Left lobe of liver (tissue), 2 donors: ENCODE measurements around the gene TP53I3. TPM values are rescaled to one million over a fixed set of nuclear protein-coding genes. Genes with fewer than 3 reads are reported as not detected.
"Not testable (repeated sequence)": the region's sequence is repeated elsewhere in the genome, so short reads cannot be mapped to it uniquely, and the experiment has no call there.

Experiments used
- ATAC-seq: fragments of 200-7000 bp; cut with Tn5 transposase; one replicate; pipeline ENCODE4 v1.9.1; 2020; ENCODE audit warnings: mild to moderate bottlenecking, moderate library complexity
- DNase-seq: peaks from one replicate; pipeline ENCODE4 v3.0.0-alpha.2; 2020; ENCODE audit warnings: low spot score
- total RNA-seq: library from RNA; stranded (reverse); gene quantifications from one replicate; pipeline ENCODE4 v1.2.1, GENCODE V29; 2021
- donor health status: DM: no; HTN: no; CAD: no; lungs with moderate emphysema.
- donor health status: DM: no; HTN: yes; CAD: no.

Gene TP53I3, protein sequence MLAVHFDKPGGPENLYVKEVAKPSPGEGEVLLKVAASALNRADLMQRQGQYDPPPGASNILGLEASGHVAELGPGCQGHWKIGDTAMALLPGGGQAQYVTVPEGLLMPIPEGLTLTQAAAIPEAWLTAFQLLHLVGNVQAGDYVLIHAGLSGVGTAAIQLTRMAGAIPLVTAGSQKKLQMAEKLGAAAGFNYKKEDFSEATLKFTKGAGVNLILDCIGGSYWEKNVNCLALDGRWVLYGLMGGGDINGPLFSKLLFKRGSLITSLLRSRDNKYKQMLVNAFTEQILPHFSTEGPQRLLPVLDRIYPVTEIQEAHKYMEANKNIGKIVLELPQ
- 8.0 TPM for total RNA-seq

DNA sequence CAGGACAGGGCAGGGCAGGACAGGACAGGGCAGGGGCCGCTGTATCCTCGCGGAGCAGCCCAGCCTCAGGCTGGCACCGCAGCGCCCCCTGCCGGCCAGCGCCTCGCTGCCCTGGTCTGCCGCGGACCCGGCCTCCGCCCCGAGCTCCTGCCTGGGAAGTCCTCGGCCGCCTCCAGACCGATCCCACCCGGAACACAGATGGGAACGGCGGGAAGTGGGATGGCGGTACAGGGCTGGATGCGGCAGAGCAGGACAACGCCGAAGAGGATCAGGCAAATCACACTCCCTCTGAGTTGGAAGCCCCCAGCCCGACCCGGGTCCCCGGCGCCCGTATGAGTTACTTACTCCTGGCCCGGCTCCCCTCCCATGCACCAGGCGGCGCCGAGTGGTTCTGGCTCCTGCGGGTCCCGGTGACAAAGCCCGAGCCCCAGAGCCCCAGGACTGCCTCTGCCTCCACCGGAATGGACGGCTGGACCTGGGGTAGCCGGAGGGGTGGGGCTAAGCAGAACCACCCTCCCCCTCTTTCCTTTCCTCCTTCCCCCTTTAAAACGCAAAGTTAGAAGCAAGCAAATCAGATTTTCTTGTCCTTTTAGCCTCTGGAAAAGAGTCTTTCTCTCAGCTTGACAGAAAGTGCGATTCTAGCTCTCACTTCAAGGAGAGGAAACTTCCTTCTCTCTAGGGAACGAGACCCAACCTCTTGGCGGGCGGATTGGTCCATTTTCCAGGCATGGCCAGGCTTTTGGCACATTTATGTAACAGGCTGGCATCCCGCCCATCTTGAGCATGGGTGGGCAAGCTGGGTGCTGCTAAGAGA, at the start of gene TP53I3:
Gene TP53I3 (minus strand): TSS at position 449 of the 814 bp plus-strand sequence. CDS start 508 bp downstream, outside the sequence.
- DNase-seq (peak; percentile 92), ATAC-seq (peak; percentile 95)

DNA sequence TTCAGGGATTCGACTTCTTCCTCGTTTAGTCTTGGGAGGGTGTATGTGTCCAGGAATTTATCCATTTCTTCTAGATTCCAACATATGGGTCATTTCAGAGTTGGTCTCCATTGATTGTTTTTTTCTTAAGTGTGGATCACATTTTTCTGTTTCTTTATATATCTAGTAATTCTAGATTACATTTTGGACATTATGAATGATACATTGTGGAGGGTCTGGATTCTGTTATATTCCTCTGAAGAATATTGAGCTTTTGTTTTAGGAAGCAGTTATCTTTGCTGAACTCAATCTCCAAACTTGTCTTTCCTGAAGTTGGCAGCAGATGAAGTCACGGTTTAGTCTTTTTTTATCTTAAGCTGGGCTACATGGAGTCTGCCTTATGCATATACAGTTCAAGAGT, 47.9 kb upstream of the TP53I3 start:
- DNase-seq: no peak
- no peak for ATAC-seq

GRCh38 chr2:24125956-24126355, 41.3 kb upstream of the TP53I3 start:
- no peak for ATAC-seq
- DNase-seq: no peak

DNA sequence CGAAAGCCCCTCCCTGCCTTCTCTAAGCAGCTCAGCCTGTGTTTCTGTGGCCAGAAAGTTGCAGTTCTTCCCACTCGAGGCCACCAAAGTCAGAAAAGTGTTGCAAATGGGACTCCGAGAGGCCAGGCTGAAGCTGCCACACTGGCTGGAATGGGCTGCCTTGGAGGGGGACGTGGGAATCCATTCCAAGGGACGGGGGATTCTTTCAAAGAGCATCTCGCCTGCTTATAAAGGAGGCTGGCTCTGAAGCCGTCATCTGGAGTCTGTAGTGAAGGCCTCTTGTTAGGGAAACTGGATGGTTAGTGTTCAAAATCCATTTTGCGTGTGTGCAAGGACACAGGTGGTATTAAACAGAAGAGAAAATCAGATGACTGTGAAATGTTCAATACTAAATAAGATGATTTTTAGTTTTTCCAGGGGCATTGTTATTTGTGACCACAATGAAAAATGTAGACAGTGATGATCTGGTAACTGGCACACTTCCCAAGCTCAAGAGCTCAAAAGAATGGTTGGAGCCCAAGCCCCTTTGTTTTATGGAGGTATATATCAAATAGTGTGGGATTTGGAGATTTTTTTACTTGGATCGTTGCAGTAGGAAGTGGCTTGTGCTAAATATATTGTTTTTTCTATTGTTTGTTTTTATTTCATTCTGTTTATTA, 39.4 kb upstream of the TP53I3 start:
- DNase-seq (no peak), ATAC-seq (no peak)

DNA sequence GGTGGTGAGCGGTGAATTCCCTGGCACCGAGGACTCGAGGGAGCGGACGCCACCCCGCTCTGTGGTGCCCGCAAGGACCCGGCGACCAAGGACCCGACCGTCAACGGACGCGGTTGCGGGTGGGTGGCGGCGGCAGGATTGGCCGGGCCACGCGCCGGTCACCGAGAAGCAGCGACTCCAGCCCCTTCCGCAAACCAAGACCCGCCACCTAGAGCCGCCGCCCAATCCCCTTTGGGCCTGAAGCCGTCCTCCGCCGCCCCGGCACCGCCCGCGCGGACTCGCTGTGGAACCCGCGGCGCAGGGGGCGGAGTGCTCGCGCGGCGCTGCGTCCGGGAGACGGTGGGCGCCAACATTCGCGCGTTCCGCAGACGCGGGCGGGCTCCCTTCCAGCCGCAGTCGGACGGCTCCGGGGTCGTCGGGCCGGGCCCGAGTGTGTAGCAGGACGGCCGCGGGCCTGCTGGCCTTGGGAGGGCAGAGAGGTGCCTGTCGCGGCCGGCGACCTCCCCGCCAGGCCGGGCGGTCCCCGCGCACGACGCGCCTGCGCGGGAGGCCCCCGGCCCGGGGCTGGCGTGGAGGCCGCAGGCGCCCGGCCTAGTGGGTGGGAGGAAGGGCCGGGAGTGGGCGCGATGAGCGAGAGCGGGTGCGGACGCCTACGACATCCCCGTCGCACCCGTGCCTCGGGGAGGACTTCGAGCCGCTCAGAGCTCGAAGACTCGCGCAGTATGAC, 38.7 kb upstream of the TP53I3 start, which contains the start of the genes FAM228B and PFN4:
Gene FAM228B (plus strand): TSS at position 275 of the 727 bp plus-strand sequence. CDS start 893 bp downstream, outside the sequence.
Gene PFN4 (minus strand): TSS at position 140 of the 727 bp plus-strand sequence. CDS start 799 bp downstream, outside the sequence.
- peak; percentile 97 for ATAC-seq
- DNase-seq: peak; percentile 86

- ATAC-seq (no peak), DNase-seq (no peak)
These were observed 37.9 kb upstream of the TP53I3 start for GRCh38 chr2:24122366-24123194.

- ATAC-seq (no peak), DNase-seq (no peak)
These were observed 36.8 kb upstream of the TP53I3 start for GRCh38 chr2:24121469-24121868.

DNA sequence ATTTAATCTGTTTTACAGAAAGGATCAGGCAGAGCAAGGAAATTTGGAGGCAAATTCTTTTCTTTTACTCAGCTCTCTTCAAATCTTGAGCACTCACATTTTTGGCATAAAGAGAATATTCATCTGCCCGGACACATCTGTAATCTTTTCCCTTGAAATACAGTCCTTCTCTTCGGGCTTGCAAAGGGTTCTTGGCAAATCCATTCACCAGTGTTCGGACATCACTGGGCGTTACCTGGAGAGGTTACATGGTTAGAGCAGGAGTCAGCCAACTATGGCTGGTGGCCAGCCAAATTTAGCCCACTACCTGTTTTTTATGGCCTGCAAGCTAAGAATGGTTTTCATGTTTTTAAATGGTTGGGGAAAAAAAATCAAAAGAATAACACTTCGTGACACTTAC, 36.4 kb upstream of the TP53I3 start:
- no peak for DNase-seq
- no peak for ATAC-seq

GRCh38 chr2:24117902-24118301, 33.3 kb upstream of the TP53I3 start:
- DNase-seq (no peak), ATAC-seq (no peak)

GRCh38 chr2:24115057-24115456, 30.4 kb upstream of the TP53I3 start:
- DNase-seq (no peak), ATAC-seq (no peak)

GRCh38 chr2:24111407-24111901, 26.8 kb upstream of the TP53I3 start:
- no peak for ATAC-seq

DNA sequence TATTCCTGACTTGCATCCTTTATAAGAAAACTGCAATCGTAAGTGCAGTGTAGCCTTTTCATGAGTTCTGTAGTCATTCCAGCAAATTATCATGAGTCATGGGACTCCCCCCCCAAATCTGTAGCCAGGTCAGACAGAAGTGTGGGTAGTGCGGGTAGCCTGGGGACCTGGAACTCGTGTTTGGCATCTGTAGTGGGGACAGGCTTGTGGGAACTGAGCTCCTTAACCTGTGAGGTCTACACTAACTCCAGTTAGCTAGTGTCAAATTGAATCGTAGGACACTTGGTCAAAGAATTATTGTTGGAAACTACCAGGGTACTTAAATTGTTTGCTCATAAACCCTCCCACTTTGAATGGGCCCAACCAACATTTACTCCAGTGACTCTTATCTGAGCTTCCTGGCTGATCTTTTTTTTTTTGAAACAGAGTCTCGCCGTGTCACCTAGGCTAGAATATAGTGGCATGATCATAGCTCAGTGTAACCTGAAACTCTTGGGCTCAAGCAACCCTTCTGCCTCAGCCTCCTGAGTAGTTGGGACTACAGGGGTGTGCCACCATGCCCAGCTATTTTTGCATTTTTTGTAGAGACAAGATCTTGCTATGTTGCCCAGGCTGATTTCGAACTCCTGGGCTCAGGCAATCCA, 26.1 kb upstream of the TP53I3 start:
- DNase-seq (no peak), ATAC-seq (no peak)

More at GRCh38 chr2:24111407-24111901, 26.8 kb upstream of the TP53I3 start:
- no peak for DNase-seq

- not testable (repeated sequence) for ATAC-seq, DNase-seq
These were observed 24.8 kb upstream of the TP53I3 start for GRCh38 chr2:24109431-24109830.

GRCh38 chr2:24107336-24107735, 22.7 kb upstream of the TP53I3 start:
- DNase-seq (no peak), ATAC-seq (no peak)

- no peak for DNase-seq
- ATAC-seq: no peak
These were observed 22.2 kb upstream of the TP53I3 start for GRCh38 chr2:24106786-24107185.

DNA sequence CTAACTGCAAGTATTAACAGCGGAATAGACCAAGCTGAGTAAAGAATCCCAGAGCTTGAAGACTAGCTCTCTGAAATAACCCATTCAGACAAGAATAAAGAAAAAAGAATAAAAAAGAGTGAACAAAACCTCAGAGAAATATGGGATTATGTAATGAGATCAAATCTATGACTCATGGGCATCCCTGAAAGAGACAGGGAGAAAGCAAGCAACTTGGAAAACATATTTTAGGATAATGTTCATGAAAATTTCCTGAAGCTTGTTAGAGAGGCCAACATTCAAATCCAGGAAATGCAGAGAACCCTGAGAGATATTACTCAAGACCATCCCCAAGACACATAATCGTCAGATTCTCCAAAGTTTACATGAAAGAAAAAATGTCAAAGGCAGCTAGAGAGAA, 21.2 kb upstream of the TP53I3 start:
- no peak for DNase-seq
- no peak for ATAC-seq

DNA sequence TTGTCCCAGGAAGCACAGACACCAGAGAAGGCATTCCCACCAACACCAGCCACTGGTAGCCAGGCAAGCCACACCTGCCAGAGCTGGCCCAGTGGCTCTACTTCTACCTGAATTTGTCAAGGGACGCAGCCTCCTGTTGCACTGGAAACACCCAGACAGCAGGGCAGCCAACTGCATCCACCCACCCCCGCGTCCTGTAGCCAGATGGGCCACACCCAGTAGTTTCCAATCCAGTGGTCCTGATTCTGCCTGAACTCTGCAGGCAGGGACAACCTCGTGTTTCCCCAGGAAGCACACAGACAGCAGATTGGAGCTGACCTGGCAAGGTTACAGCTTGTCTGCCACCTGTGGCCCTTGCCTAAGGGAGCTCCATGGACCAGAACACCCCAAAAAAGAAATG, 20.3 kb upstream of the TP53I3 start:
- no peak for ATAC-seq
- DNase-seq: no peak

DNA sequence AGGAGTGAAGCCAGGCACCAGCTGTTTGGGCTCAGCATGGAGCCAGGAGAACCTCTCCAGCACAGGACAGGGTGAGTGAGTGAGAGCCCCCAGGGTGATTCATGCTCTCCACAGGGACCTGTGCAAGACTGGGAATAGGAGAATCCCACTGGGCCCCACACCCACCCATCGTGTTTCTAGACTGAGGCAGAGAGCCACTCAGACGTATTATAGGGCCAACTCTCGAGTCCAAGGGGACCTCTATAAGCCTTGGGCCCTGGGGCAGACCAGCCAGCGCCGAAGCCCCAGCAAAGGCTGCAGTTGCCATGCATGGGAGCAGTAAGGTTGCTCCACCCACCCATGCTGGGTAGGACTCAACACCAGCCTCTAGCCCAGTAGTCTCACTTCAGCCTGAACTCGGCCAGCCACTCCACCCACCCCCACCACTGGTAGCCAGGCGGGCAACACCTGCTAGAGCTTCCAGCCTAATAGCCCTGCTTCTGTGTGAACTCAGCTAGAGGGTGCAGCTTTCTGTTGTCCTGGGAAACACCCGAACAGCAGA, 19.5 kb upstream of the TP53I3 start:
- DNase-seq (no peak), ATAC-seq (no peak)

- no peak for ATAC-seq
- DNase-seq: no peak
These were observed 18.0 kb upstream of the TP53I3 start for GRCh38 chr2:24102677-24103076.
